Stimulated activated CD4-positive, alpha-beta T cell treated with anti-CD3 and anti-CD28 coated beads, TNF-alpha, amount 100 ng/mL, for 1 hour (primary cell): ENCODE results near the gene PODXL2.

Experiments
- DNase-seq, 3 donors: peaks; one replicate each; pipeline ENCODE4 v3.0.0-alpha.2; 2020; ENCODE audit warnings: low read depth in 3 of 3, low spot score in 1 of 3

PODXL2 gene

GRCh38 chr3:127628426-127628787 is 578 bp upstream of the PODXL2 start:
- no peak for DNase-seq

- peak in 2 of 3 donors; percentile 12 to 22 for DNase-seq
These were observed 750 bp downstream of the PODXL2 start for GRCh38 chr3:127629467-127630403.

GRCh38 chr3:127630811-127631714 is 2.1 kb downstream of the PODXL2 start:
- DNase-seq: no peak

- DNase-seq: no peak
These were observed 3.2 kb downstream of the PODXL2 start for GRCh38 chr3:127632035-127632820.

DNA sequence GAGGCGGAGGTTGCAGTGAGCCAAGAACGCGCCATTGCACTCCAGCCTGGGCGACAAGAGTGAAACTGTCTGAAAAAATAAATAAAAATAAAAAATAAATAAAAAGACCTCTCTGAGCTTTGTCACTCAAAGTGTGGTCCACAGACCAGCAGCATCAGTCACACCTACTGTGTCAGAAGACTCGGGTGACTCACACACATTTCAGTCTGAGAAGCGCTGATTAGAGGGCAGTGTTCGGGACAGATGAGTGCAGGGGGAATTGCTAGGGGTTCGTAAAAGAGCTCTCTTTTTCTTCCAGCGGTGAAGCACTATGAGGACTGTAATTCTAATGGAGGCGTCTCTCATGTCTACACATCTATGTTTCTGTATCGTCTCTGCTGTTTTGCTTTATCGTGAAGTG is 5.7 kb downstream of the PODXL2 start:
- no peak for DNase-seq

DNA sequence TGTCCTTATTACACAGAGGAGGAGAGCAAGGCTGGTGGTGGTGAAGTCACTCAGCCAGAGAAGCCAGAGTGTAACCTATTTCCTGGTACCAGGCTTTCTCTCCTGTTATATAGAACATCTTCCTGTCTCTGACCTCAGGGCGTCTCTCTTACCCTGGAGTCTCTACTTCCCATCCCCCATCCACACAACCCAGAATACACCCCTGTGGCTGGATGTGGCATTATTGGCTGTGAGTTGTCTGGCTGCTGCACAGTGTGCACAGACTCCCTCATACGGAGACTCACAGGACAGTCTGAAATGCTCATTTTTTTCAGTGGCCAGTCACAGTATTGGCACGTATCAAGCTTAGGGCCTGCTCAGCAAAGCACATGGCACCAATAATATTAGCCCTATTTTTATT is 8.6 kb downstream of the PODXL2 start:
- DNase-seq: no peak

- no peak for DNase-seq
These were observed 9.0 kb downstream of the PODXL2 start for GRCh38 chr3:127637971-127638370.

DNA sequence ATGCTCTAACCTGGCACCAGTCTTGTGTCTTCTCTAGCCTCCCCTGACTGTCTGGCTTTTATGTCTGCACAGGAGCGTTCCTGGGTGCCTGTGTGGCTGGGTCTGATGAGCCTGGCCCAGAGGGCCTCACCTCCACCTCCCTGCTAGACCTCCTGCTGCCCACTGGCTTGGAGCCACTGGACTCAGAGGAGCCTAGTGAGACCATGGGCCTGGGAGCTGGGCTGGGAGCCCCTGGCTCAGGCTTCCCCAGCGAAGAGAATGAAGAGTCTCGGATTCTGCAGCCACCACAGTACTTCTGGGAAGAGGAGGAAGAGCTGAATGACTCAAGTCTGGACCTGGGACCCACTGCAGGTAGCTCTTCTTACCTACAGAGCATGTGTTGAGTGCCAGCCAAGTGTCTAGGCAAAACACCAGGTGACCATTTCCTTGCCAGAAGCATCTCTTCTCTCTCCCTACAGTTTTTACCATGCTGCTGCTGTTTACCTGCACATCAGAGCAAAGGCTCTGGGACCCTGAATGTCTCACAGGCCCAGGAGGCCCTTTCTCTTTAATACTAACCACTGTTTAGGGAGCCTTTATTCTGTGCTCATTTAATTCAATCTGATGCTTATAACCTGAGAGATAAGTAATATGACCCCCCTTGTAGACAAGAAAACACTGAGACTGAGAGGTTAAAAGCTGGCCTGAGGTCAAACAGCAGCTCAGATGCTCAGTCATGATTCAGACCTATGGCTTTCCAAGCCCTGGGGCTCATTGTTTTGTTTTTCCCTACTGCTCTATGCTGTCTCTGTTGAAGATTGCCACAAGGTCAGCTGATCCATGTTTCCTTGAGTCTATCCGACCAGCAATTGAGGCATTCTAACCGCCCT is 10.4 kb downstream of the PODXL2 start:
- no peak for DNase-seq

- DNase-seq: no peak
These were observed 11.0 kb downstream of the PODXL2 start for GRCh38 chr3:127640042-127640355.

DNA sequence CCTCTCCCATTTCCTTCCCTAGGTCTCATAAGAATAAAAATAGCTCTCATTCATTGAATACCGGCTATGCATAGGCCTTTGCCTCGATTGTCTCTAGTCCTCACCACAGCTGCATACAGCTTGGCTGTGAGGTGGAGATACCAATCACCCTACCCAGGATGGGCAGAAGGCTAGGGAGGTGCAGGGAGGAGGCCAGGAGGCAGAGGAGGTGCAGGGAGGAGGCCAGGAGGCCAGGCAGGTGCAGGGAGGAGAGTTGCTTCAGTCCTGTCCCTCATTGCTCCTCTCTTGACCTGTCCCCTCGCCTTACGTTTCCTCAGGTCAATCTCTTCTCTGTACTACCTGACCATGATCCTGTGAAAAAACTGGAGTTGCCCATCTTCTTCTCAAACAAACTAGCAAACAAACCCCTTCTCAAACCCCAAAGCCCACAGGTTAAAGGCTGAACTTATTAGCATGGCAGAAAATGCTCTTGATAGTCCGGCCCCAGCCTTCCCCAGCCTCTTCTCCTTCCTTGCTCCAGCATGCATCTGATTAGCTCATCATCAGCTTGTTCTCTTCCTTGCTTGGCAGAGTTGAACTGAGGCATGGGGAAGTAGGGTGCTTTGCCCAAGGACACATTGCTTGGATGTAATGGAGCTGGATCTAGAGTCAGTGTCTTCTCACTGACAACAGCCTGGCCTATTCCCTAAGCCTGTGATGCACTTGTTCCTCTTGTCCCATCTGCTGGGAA is 15.8 kb downstream of the PODXL2 start:
- no peak for DNase-seq

DNA sequence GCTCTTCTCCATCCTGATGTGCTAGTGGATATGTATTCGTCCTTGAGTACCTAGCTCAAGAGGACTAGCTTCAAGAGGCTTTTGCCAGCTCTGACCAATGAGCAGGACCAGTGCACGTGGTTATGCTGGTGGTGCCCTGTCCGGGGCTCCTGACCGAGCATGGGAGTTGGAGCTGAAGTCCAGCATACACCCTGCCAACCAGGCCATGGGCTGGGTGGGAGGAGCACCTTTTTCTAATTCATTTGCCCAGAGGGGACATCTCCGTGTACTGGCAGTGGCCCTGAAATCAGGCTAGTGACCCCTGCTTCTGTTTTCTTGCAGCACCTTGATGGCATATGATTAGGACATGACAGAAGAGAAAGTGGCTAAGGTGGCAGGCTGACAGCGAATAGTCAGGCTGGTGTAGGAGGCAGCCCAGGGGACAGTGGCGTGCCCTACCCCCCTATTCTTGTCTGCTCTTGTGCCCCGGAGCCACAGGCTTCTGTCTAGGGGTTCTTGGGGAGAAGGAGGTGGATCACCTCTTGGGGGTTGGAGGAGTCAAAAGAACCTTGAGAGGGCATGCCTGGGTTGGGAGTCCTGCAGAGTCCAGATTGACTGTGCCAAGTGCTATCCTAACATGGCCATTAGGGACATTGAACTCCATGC is 16.5 kb downstream of the PODXL2 start:
- no peak for DNase-seq

GRCh38 chr3:127646501-127647046 is 17.6 kb downstream of the PODXL2 start:
- no peak for DNase-seq

- DNase-seq: no peak
These were observed 18.3 kb downstream of the PODXL2 start for GRCh38 chr3:127647166-127647844.

DNA sequence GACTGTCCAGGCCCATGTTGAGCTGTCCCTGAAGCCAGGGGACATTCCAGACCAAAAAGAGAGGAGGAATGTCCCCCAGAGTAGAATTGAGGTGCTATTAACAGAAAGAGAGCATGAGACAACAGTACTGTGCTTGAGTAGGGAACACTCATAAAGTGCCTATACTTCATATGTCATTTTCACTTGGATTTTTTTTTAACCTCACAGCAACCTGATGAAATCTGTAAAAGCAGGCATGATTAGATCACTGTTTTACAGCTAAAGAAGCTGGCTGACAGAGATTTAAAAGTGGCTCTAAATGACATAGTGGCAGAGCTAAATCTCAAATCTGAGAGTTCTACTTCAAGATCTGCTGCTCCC is 18.8 kb downstream of the PODXL2 start:
- DNase-seq: no peak

- DNase-seq: no peak
These were observed 21.3 kb downstream of the PODXL2 start for GRCh38 chr3:127650236-127650635.

DNA sequence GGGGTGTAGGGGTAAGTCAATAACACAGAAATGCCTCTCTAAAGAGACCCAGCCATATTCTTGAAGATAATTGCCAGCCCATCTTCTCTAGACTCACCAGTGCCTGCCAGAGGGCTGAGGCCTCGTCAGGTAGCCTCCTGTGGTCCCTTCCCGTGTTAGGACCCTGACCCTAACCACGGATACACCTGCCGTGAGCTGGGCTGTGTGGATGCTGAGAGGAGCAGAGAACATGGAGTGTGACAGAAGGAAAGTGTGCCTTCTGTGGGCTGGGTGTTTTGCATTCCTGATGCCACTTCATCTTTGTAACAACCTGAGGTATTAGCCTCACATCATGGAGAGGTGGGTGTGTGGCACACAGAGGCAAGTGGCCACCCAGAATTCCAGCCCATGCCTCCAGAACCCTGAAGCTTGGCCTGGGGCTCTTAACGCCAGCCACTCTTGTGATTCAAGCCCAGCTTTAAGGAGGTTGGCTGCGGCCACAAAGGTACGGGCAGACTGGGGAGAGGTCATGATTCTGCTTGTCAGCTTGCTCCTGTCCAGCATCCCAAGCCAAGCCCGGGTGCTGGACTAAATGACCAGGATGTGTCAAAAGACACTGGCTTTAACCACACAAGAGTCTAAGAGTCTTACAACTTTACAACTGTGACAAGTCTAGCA is 22.7 kb downstream of the PODXL2 start:
- DNase-seq: no peak

- DNase-seq: no peak
These were observed 23.4 kb downstream of the PODXL2 start for GRCh38 chr3:127652246-127652995.
